HL-60 (cell line): ENCODE results near the gene DPP10.

Experiments used
- POLR2AphosphoS5 ChIP-seq: IDR thresholded peaks from 2 replicates; pipeline ENCODE4 v1.6.1; 2012; ENCODE audit warnings: low read depth
- REST ChIP-seq: IDR thresholded peaks from 2 replicates; pipeline ENCODE4 v1.6.1; 2012; ENCODE audit warnings: low read depth; ENCODE audit not compliant: insufficient replicate concordance
- SPI1 ChIP-seq: IDR thresholded peaks from 2 replicates; pipeline ENCODE4 v1.6.1; 2012; ENCODE audit warnings: low read depth, mild to moderate bottlenecking, borderline replicate concordance
- TF ChIP-seq, protein P1 (sequence below): IDR thresholded peaks from one replicate; pipeline ENCODE4 v1.5.1; 2011; ENCODE audit warnings: low read length, control low read depth, inconsistent platforms; ENCODE audit not compliant: insufficient read depth

GRCh38 chr2:114577657-114578056 is 135.2 kb downstream of the DPP10 start:
- TF ChIP-seq, protein P1, sequence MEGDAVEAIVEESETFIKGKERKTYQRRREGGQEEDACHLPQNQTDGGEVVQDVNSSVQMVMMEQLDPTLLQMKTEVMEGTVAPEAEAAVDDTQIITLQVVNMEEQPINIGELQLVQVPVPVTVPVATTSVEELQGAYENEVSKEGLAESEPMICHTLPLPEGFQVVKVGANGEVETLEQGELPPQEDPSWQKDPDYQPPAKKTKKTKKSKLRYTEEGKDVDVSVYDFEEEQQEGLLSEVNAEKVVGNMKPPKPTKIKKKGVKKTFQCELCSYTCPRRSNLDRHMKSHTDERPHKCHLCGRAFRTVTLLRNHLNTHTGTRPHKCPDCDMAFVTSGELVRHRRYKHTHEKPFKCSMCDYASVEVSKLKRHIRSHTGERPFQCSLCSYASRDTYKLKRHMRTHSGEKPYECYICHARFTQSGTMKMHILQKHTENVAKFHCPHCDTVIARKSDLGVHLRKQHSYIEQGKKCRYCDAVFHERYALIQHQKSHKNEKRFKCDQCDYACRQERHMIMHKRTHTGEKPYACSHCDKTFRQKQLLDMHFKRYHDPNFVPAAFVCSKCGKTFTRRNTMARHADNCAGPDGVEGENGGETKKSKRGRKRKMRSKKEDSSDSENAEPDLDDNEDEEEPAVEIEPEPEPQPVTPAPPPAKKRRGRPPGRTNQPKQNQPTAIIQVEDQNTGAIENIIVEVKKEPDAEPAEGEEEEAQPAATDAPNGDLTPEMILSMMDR = no peak
- TF ChIP-seq SPI1 = no peak
- no peak for TF ChIP-seq REST
- no peak for TF ChIP-seq POLR2AphosphoS5
